Skeletal muscle tissue (tissue), 4 donors: ENCODE results near the gene BHLHE41. TPM values are rescaled to one million over a fixed set of nuclear protein-coding genes. Genes with fewer than 3 reads are reported as not detected.

Source experiments
- H3K27ac ChIP-seq: one replicate; pipeline ENCODE4 v1.7.0; 2013; ENCODE audit warnings: mild to moderate bottlenecking, low read depth, low read length, inconsistent platforms
- H3K27me3 ChIP-seq, 3 donors: one replicate each; pipeline ENCODE4 v1.7.0; 2013; ENCODE audit warnings: low read length in 3 of 3; ENCODE audit not compliant: control insufficient read depth in 3 of 3, insufficient read depth in 3 of 3
- H3K36me3 ChIP-seq, 3 donors: one replicate each; pipeline ENCODE4 v1.7.0; 2013; ENCODE audit warnings: low read length in 3 of 3; ENCODE audit not compliant: control insufficient read depth in 3 of 3, insufficient read depth in 3 of 3
- H3K4me1 ChIP-seq, 3 donors: one replicate each; pipeline ENCODE4 v1.7.0; 2013; ENCODE audit warnings: low read length in 3 of 3, mild to moderate bottlenecking in 3 of 3; ENCODE audit not compliant: control insufficient read depth in 3 of 3, insufficient read depth in 3 of 3
- H3K4me3 ChIP-seq, 3 donors: one replicate each; pipeline ENCODE4 v1.7.0; 2013; ENCODE audit warnings: low read length in 3 of 3
- H3K9ac ChIP-seq, 3 donors: one replicate each; pipeline ENCODE4 v1.7.0; 2013; ENCODE audit warnings: low read length in 3 of 3, mild to moderate bottlenecking in 3 of 3, moderate library complexity in 2 of 3, low read depth in 1 of 3
- H3K9me3 ChIP-seq, 3 donors: one replicate each; pipeline ENCODE4 v1.7.0; 2013; ENCODE audit warnings: low read length in 3 of 3; ENCODE audit not compliant: control insufficient read depth in 3 of 3
- total RNA-seq: library from RNA; depleted of rRNA; stranded (reverse); fragments of >200 nt; gene quantifications from one replicate; pipeline ENCODE4 v1.2.3, GENCODE V29; 2014
- donor health status: Osteomylitis.

Gene BHLHE41
- total RNA-seq, 1 donor from 2014 or later: 1.0 TPM

DNA sequence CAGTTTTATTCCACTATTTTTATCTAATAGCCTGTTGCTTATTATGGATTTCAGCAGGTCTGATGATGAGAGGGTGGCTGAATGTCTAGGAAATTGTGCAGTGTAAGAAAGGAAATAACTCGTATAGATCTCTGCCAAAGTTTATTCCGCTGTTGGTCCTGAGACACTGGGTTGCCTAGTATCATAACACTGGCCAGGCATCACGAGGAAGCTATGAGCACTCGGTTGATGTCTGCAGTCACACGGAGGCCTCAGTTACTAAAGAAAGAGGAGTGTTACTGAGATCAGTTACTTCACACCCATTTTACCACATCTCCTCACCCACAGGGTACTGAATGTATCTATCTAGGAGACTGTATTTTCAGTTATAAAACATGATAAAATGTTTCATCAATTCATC lies 21.9 kb downstream of the BHLHE41 start:
- H3K27ac ChIP-seq: peak overlapping the region; percentile 70
- no peaks in the 10 kb centered on the region for H3K36me3 ChIP-seq
- no peak overlapping the region for H3K4me3 ChIP-seq
- peaks cover 15 to 27% (median 20%) of the 10 kb centered on the region in 3 donors for H3K4me1 ChIP-seq
- no peaks in the 10 kb centered on the region for H3K9me3 ChIP-seq
- H3K27me3 ChIP-seq: no peaks in the 10 kb centered on the region
- no peak overlapping the region for H3K9ac ChIP-seq

GRCh38 chr12:26101763-26102162 lies 23.1 kb downstream of the BHLHE41 start:
- Histone ChIP-seq H3K4me3 (no peak overlapping the region), H3K4me1 (peaks cover 9 to 17% (median 13%) of the 10 kb centered on the region in 3 donors), H3K36me3 (no peaks in the 10 kb centered on the region), H3K27me3 (no peaks in the 10 kb centered on the region), H3K27ac (no peak overlapping the region), H3K9me3 (no peaks in the 10 kb centered on the region), H3K9ac (no peak overlapping the region)

DNA sequence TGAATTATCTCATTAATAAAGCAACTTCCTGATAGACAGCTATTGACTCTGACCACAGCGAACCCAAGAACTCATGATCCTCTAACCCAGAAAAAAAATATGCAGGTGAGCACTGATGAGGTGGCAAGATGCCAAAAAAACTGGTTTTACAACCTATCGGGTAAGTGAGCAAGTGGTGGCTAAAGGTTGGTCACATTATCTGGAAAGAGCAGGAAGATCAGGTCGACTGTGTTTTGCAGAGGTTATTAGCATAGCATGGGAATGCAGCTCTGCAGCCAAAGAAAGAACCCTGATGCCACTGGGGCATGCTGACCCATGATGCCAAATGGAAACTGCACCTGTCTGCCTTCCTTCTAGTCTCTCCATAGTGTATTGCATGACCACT lies 23.5 kb downstream of the BHLHE41 start:
- Histone ChIP-seq H3K27ac (no peak overlapping the region), H3K4me3 (no peak overlapping the region), H3K9me3 (no peaks in the 10 kb centered on the region)

GRCh38 chr12:26100666-26101349 lies 24.0 kb downstream of the BHLHE41 start:
- Histone ChIP-seq H3K4me3 (no peak overlapping the region), H3K9me3 (no peaks in the 10 kb centered on the region), H3K36me3 (no peaks in the 10 kb centered on the region), H3K9ac (no peak overlapping the region), H3K27ac (no peak overlapping the region), H3K27me3 (no peaks in the 10 kb centered on the region), H3K4me1 (peaks cover under 1 to 11% (median 4%) of the 10 kb centered on the region in 3 donors)

More for the DNA sequence above, 23.5 kb downstream of the BHLHE41 start:
- peaks cover 5 to 13% (median 8%) of the 10 kb centered on the region in 3 donors for H3K4me1 ChIP-seq
- no peaks in the 10 kb centered on the region for H3K27me3 ChIP-seq
- H3K9ac ChIP-seq: no peak overlapping the region
- H3K36me3 ChIP-seq: no peaks in the 10 kb centered on the region

DNA sequence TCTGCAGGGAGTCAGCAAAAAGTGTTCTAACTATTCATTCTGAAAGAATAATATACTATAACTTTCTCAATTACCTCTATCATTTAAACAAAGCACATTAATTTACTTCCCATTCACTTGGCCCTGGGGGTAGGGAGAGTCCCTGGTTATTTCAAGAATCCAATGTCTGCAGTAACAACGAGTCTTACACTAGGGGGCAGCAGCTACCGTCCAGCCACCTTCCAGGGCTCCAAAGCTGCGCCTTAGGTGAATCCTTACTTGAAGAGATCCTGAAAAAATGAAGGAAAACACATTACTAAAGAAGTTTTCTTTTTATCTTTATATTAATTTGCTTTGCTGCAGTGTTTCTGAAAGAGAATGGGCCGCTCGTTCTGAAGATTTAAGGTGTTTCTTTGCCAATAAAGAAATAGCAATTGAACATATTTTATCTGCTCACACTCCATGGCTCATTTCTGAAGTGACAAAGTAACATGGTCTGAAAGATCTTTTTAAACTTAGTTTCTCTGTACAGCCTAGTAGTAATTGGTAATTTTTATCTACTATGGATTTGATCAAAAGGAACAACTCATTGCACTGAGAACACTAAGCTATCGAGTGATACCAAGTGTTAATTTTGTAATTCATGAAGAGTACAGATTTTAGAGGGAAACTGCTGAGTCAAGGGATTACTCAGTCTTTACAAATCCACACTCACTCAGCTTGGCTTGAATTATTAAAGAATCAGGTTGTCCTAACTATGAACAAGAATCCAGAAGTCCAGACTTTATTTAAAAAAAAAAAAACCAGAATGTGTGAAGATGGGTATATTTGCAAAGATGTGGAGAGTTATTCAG lies 27.6 kb downstream of the BHLHE41 start:
- Histone ChIP-seq H3K9me3 (no peaks in the 10 kb centered on the region), H3K4me1 (peaks cover 0 to 8% (median 2%) of the 10 kb centered on the region in 3 donors), H3K27ac (no peak overlapping the region), H3K27me3 (no peaks in the 10 kb centered on the region), H3K4me3 (no peak overlapping the region), H3K9ac (peak overlapping the region in 1 of 3 donors; percentile 41), H3K36me3 (no peaks in the 10 kb centered on the region)

GRCh38 chr12:26096036-26096435 lies 28.8 kb downstream of the BHLHE41 start:
- Histone ChIP-seq H3K27me3 (no peaks in the 10 kb centered on the region), H3K36me3 (no peaks in the 10 kb centered on the region), H3K9me3 (no peaks in the 10 kb centered on the region), H3K27ac (no peak overlapping the region), H3K9ac (no peak overlapping the region), H3K4me1 (peaks cover 0 to 1% (median 0%) of the 10 kb centered on the region in 3 donors), H3K4me3 (no peak overlapping the region)

- H3K4me1 ChIP-seq: no peaks in the 10 kb centered on the region
- H3K9me3 ChIP-seq: no peaks in the 10 kb centered on the region
- no peak overlapping the region for H3K27ac ChIP-seq
- H3K4me3 ChIP-seq: no peak overlapping the region
- H3K27me3 ChIP-seq: no peaks in the 10 kb centered on the region
- H3K36me3 ChIP-seq: no peaks in the 10 kb centered on the region
- H3K9ac ChIP-seq: no peak overlapping the region
Measured at GRCh38 chr12:26095186-26095585, 29.7 kb downstream of the BHLHE41 start.

GRCh38 chr12:26092346-26093105 lies 32.3 kb downstream of the BHLHE41 start:
- Histone ChIP-seq H3K36me3 (no peaks in the 10 kb centered on the region), H3K27ac (no peak overlapping the region), H3K4me1 (no peaks in the 10 kb centered on the region), H3K9me3 (no peaks in the 10 kb centered on the region), H3K4me3 (no peak overlapping the region), H3K9ac (no peak overlapping the region), H3K27me3 (no peaks in the 10 kb centered on the region)

- Histone ChIP-seq H3K9me3 (no peaks in the 10 kb centered on the region), H3K27ac (no peak overlapping the region), H3K4me1 (no peaks in the 10 kb centered on the region), H3K9ac (no peak overlapping the region), H3K27me3 (no peaks in the 10 kb centered on the region), H3K36me3 (no peaks in the 10 kb centered on the region), H3K4me3 (no peak overlapping the region)
Measured at GRCh38 chr12:26091822-26092221, 33.0 kb downstream of the BHLHE41 start.
